HG03039 (cell line): ENCODE measurements around the gene PRMT9.

Source experiments
- ATAC-seq: cut with Tn5 transposase; IDR thresholded peaks from one replicate; pipeline ENCODE4 v1.9.1; 2021; ENCODE audit warnings: mild to moderate bottlenecking, moderate library complexity; ENCODE audit not compliant: unreplicated experiment

PRMT9 gene

GRCh38 chr4:147625733-147626132 lies 58.2 kb downstream of the PRMT9 start:
- no peak for ATAC-seq

- ATAC-seq = no peak
Observed at GRCh38 chr4:147620315-147620714, 63.6 kb downstream of the PRMT9 start.

GRCh38 chr4:147617841-147618691 lies 65.9 kb downstream of the PRMT9 start:
- ATAC-seq = peak; percentile 6

- peak; percentile 100 for ATAC-seq
Observed at GRCh38 chr4:147617173-147617840, 66.7 kb downstream of the PRMT9 start, which contains the start of gene TMEM184C. Gene TMEM184C (plus strand): TSS chr4:147617397. CDS start chr4:147617957, 560 bp downstream.

- peak; percentile 2 for ATAC-seq
Observed at GRCh38 chr4:147616849-147617172, 67.2 kb downstream of the PRMT9 start.

GRCh38 chr4:147610686-147611085 lies 73.3 kb downstream of the PRMT9 start:
- ATAC-seq = no peak

GRCh38 chr4:147607471-147607870 lies 76.5 kb downstream of the PRMT9 start:
- ATAC-seq = no peak

- no peak for ATAC-seq
Observed at GRCh38 chr4:147605499-147605898, 78.5 kb downstream of the PRMT9 start.

- no peak for ATAC-seq
Observed at GRCh38 chr4:147599769-147600168, 84.2 kb downstream of the PRMT9 start.

- ATAC-seq = no peak
Observed at GRCh38 chr4:147599206-147599605, 84.8 kb downstream of the PRMT9 start.

GRCh38 chr4:147597561-147597960 lies 86.4 kb downstream of the PRMT9 start:
- ATAC-seq = no peak

- ATAC-seq = no peak
Observed at GRCh38 chr4:147596981-147597380, 87.0 kb downstream of the PRMT9 start.

- no peak for ATAC-seq
Observed at GRCh38 chr4:147596377-147596776, 87.6 kb downstream of the PRMT9 start.

- no peak for ATAC-seq
Observed at GRCh38 chr4:147594578-147594977, 89.4 kb downstream of the PRMT9 start.

- no peak for ATAC-seq
Observed at GRCh38 chr4:147594107-147594506, 89.9 kb downstream of the PRMT9 start.

- no peak for ATAC-seq
Observed at GRCh38 chr4:147591106-147591505, 92.9 kb downstream of the PRMT9 start.

GRCh38 chr4:147590249-147590920 lies 93.6 kb downstream of the PRMT9 start:
- ATAC-seq = peak; percentile 44

- ATAC-seq = no peak
Observed at GRCh38 chr4:147589586-147589985, 94.4 kb downstream of the PRMT9 start.
